Measurements from ENCODE around the gene INO80B. TPM values are rescaled to one million over a fixed set of nuclear protein-coding genes. Genes with fewer than 3 reads are reported as not detected.
A peak's percentile ranks its signal among the peaks of the same experiment; 100 is the strongest.

The INO80B gene
- total and polyA plus RNA-seq, 9 of the 15 experiments (the other 6 are each of a cell fraction or from before 2014, with no cell fraction given), result 0.41 to 22.6 (median 9.0) TPM

- no peak overlapping the region for H3K4me3 ChIP-seq
- BruUV-seq (replicated peaks), result no TSS peak
- no peaks in the 10 kb centered on the region for H3K9me1 ChIP-seq (ENCODE audit: control insufficient read depth, insufficient read depth, low read length)
- H2AFZ ChIP-seq (ENCODE audit: low read depth, low read length), result no peak overlapping the region
- no peak overlapping the region for H3K4me2 ChIP-seq (ENCODE audit: insufficient read depth, low read length)
- ChIA-PET CTCF (ENCODE audit: low intra/inter-chr PET ratio) (no interaction called here), POLR2A (interaction anchor here (1.0 to 1.2 kb wide), 2 partner anchors 9 to 13 kb away, joined by 3 to 4 read pairs; no protein-coding TSS in a partner anchor)
- H3K36me3 ChIP-seq (ENCODE audit: control insufficient read depth, insufficient read depth, low read length), result peaks cover 54% of the 10 kb centered on the region; the same call in 2 of the 3 replicates
- no peaks in the 10 kb centered on the region for H3K9me3 ChIP-seq (replicated peaks; ENCODE audit: control insufficient read depth, insufficient read depth, low read depth, low read length)
- FAIRE-seq, result no peak
- in situ Hi-C loops (cut with MboI), result no loop called here
- no peak for DNase-seq (ENCODE audit: extremely low read depth in 1 of 4, low spot score in 3 of 4)
- intact Hi-C loops (cut with micrococcal nuclease), result no loop called here
- no peaks in the 10 kb centered on the region for H3K27me3 ChIP-seq (ENCODE audit: control insufficient read depth in 2 of 2, insufficient read depth in 2 of 2, low read length in 2 of 2)
- H3K27ac ChIP-seq (ENCODE audit: extremely low read depth, low read depth, low read length), result no peak overlapping the region
- H3K79me2 ChIP-seq (ENCODE audit: control insufficient read depth, insufficient read depth, low read length), result no peaks in the 10 kb centered on the region
- H4K20me1 ChIP-seq (replicated peaks; ENCODE audit: control insufficient read depth, insufficient read depth, low read length), result no peaks in the 10 kb centered on the region
- H3K9ac ChIP-seq (ENCODE audit: insufficient read depth in 1 of 2, low read depth in 2 of 2, low read length in 2 of 2), result peak overlapping the region in 1 of 2 experiments; percentile 13; a peak in 2 of 4 replicates
- TF ChIP-seq, protein P1, sequence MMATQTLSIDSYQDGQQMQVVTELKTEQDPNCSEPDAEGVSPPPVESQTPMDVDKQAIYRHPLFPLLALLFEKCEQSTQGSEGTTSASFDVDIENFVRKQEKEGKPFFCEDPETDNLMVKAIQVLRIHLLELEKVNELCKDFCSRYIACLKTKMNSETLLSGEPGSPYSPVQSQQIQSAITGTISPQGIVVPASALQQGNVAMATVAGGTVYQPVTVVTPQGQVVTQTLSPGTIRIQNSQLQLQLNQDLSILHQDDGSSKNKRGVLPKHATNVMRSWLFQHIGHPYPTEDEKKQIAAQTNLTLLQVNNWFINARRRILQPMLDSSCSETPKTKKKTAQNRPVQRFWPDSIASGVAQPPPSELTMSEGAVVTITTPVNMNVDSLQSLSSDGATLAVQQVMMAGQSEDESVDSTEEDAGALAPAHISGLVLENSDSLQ (IDR thresholded peaks at IDR 0.05), result peak; percentile 29; the same call in 1 of the 2 replicates
- peak; percentile 15; the same call in 1 of the 2 replicates for TF ChIP-seq ARID1B (IDR thresholded peaks at IDR 0.05)
- TF ChIP-seq NR2C2 (CRISPR knock-in tag; IDR thresholded peaks at IDR 0.05), result no peak
- peak; percentile 33; the same call in 1 of the 2 replicates for TF ChIP-seq NR2C2 (tag; IDR thresholded peaks at IDR 0.05)
- TF ChIP-seq MEIS2 (IDR thresholded peaks at IDR 0.05; ENCODE audit: partially characterized antibody), result peak; percentile 22
- no peak for TF ChIP-seq NR1H2 (CRISPR knock-in tag; IDR thresholded peaks at IDR 0.05)
- TF ChIP-seq CBFA2T3 (IDR thresholded peaks at IDR 0.05), result 0 out of 2 replicates have a peak, but pooled peaks have one; percentile 32
- TF ChIP-seq RCOR1 (IDR thresholded peaks at IDR 0.05; ENCODE audit: borderline replicate concordance in 1 of 2, low read depth in 2 of 2, low read length in 2 of 2), result peak in 1 of 2 experiments; percentile 42; a peak in 1 of 4 replicates
- peak; percentile 11; the same call in 1 of the 2 replicates for TF ChIP-seq EP300 (IDR thresholded peaks at IDR 0.05; ENCODE audit: low read length)
- no peak for TF ChIP-seq C11orf30 (IDR thresholded peaks at IDR 0.05; ENCODE audit: low read depth)
- peak; percentile 51 for ATAC-seq
- WGBS (ENCODE audit: insufficient coverage, low coverage, missing lambda C conversion rate), result 87% methylated on average over 10 of the region's 12 CpGs
- H3K4me1 ChIP-seq (replicated peaks in 1 of 2; ENCODE audit: control insufficient read depth in 2 of 2, insufficient read depth in 2 of 2, low read length in 2 of 2), result peaks cover 4 to 6% of the 10 kb centered on the region in 2 experiments; a peak in 4 of 5 replicates
Measured at GRCh38 chr2:74491648-74492544, 37.0 kb downstream of the INO80B start.

All from K562 (cell line).